Fibroblast of skin of left biceps (primary cell): Measurements from ENCODE around the gene PPP1R8.

Experiments used
- DNase-seq, 2 experiments: peaks; one replicate each; pipeline ENCODE4 v3.0.0-alpha.2; 2013; ENCODE audit warnings: low read depth in 2 of 2

Gene PPP1R8

GRCh38 chr1:27872059-27872801 lies 41.6 kb downstream of the PPP1R8 start, which contains the start of gene THEMIS2:
TSS of gene THEMIS2 (plus strand) at chr1:27872544. CDS start at chr1:27872572, 28 bp downstream.
- no peak for DNase-seq

- DNase-seq: no peak
Observed at GRCh38 chr1:27872802-27873551, 42.4 kb downstream of the PPP1R8 start.

DNA sequence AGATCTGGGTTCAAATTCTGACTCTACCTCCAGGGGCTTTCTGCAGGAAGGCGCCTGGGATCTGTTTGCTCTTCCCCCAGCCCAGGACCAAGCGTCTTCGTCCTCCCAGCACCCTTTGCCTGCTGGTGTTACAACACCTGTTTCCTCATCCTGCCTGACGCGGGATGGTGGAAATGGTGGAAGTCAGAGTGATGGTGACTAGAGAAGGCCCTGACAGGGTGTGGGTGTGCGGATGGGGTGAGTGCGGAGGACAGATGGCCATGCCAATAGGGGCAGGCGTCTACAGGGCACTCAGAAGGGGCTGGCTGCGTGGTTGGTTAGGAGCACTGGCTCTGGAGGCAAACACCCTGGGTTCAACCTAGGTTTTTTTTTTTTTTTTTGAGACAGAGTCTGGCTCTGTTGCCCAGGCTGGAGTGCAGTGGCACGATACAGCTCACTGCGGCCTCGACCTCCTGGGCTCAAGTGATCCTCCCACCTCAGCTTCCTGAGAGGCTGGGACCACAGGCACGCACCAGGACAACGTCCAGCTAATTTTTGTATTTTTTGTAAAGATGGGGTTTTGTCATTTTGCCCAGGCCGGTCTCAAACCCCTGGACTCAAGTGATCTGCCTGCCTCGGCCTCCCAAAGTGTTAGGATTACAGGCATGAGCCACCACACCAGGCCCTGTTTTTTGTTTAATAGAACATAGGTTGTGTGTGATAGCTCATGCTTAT lies 43.2 kb downstream of the PPP1R8 start:
- DNase-seq: no peak

DNA sequence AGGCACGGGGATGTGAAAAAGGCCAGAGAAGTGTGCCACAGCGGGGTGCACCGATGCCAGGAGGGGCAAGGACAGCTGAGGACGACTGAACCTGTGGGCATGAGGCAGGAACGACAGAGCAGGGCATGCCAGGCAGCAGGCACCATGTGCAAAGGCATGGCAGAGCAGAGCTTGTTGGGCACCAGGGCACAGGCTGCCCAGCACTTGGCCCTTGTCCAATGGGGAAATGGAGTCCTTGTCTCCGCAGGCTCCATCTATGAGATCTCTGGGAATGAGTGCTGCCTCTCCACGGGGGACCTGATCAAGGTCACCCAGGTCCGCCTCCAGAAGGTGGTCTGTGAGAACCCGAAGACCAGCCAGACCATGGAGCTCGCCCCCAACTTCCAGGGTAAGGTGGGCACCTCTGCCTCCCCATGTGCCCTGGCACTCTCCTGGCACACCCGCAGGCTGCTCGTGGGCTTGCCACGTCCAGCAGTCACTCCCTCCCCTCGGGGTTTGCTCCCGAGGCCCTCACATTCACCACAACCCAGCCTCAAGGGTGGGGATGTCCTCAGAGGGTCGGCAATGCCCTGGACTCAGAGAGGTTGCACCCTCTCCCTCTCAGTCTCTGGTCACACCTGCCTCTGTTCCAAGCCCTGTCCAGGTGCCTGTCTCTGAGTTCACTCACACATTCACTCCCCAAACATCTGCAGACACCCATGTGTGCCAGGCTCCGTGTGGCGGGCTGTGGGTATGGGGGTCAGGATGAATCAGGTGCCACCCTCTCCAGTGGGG lies 45.9 kb downstream of the PPP1R8 start:
- no peak for DNase-seq

DNA sequence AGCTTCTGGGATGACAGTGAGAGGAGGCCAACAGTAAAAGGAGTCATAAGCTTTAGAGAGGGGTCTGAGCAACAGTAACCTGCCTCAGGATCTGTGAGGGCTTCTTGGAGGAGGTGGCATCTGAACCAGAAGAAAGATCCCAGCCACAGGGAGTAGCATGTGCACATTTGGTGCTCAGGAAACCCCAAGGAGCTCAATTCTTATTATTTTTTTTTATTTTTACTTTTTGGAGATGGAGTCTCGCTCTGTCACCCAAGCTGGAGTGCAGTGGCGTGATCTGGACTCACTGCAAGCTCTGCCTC lies 46.5 kb downstream of the PPP1R8 start:
- no peak for DNase-seq

- DNase-seq: no peak
Observed at GRCh38 chr1:27878039-27878438, 47.5 kb downstream of the PPP1R8 start.

DNA sequence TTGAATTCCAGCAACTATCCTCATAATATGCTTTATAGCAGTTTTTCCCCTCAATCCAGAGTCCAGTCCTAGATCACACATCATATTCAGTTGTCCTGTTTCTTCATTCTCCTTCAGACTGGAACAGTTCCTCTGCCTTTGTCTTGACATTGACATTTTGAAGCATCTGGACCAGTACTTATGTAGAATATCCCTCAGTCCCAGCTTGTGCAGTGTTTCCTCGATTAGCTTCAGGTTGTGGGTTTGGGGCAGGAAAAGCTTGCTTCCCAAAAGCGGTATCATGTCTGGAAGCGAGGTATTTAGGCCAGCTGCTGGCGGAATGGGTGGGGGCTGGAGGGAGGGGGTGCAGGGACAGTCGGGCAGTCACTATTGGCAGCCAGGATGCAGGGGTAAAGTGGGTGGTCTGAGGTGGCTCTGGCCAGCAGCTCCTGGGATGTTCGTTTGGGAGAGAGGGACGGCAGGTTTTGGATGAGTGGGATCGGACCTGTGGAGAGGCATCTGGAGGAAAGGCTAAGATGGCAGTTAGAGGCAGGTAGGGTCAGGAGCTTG lies 48.3 kb downstream of the PPP1R8 start:
- no peak for DNase-seq

DNA sequence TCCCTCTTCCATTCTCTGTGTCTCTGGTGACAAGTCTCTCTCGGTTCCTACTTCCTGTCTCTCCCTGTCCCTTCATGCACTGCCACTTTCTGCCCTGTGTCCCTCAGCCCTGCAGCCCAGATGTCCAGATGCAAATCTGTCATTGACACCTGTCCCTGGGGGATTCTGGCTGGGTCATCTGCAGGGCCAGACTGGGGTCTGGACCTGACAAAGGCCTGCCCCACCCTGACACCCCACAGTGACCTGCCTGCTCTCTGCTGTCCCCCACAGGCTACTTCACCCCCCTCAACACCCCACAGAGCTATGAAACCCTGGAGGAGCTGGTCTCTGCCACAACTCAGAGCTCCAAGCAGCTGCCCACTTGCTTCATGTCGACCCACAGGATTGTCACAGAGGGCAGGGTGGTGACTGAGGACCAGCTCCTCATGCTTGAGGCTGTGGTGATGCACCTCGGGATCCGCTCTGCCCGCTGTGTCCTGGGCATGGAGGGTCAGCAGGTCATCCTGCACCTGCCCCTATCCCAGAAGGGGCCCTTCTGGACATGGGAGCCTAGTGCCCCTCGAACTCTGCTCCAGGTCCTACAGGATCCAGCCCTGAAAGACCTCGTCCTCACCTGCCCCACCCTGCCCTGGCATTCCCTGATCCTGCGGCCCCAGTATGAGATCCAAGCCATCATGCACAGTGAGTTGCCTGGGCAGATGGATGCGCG lies 48.9 kb downstream of the PPP1R8 start:
- DNase-seq: no peak

- no peak for DNase-seq
Observed at GRCh38 chr1:27882543-27882903, 51.9 kb downstream of the PPP1R8 start.

DNA sequence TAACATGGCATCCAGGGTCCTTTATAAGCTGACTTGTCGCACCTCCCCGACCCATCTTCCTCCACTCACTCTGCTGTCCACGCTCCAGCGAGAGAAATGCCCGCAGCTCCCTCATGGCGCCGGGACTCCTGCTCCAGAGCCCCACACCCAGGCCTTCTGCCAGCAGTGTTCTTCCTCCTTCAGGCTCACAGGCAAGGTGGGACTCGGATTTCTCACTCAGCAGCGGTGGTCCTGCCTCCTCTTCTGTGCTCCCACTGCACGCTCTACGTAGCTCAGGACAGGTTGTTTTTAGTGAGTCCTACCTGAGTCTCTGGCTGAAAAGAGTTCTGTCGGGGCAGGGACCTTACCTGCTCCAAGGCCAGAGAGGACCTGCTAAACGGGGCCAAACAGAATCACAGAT lies 53.0 kb downstream of the PPP1R8 start:
- DNase-seq: no peak

- DNase-seq: no peak
Observed at GRCh38 chr1:27884006-27884954, 53.7 kb downstream of the PPP1R8 start.

- DNase-seq: no peak
Observed at GRCh38 chr1:27885114-27885528, 54.5 kb downstream of the PPP1R8 start.

- no peak for DNase-seq
Observed at GRCh38 chr1:27885621-27886352, 55.2 kb downstream of the PPP1R8 start.

DNA sequence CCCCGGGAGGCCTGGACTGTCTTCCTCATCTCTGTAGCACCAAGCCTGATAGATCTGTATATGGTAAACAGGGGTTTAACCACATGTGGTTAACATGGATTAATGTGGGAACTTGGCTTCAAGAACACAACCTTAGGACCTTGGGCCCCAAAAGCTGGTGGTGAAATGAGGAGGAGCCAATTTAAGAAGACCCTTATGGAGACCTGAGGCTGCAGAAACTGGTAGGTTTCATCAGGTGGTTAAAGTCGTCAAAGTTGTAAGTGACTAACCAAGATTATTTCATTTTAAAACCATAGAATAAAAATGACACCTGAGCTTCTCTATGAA lies 55.7 kb downstream of the PPP1R8 start:
- no peak for DNase-seq

DNA sequence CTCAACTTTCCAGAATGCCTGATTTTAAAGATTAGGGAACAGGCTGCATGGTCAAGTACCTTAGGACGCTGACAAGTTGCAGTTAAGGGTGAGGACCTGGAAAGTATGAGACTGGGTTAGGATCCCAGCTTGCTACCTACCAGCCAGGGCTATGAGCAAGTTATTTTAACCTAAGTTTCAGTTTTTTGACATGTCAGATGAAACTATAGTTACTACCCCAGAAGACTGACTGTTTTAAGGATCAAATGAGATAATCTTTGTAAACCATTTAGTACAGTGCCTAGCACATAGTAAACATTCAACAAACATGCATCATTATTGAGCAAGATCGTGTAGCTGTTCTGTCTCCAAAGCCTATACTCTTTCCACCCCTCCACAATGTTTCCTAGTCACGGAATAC lies 56.2 kb downstream of the PPP1R8 start:
- no peak for DNase-seq

DNA sequence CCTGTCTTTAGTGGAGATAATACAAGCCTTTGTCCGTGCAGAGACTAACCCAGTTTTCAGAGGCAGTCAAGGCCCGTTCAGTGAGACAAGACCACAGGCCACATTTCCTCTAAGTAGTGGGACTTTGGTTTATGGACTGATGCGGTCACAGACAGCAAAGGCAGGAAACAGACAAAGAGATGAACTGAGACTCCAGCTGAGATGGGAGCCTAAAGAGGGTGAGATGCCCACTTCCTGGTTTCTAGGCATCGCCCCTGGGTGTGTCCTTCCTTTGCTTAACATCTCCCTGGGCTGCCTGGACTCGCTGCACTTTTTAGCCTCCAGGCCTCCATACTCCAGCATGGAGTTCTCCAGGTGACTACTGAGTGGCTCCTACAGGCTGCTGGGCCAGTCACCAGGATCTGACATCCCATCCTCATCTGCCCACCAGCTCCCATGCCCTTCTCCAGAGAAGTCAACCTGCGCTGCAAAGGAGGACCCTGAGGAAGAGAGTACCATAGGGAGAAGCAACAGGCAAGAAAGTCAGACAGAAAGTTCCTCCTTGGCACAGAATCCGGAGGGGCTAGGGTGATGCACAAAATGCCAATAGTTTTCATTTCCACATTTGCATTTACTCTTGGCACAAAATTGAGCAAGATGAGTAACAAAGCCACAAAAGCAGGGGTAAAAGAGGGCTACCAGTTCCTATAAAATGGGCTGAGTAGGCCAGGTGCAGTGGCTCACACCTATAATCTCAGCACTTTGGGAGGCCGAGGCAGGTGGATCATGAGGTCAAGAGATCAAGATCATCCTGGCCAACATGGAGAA lies 56.8 kb downstream of the PPP1R8 start:
- no peak for DNase-seq

DNA sequence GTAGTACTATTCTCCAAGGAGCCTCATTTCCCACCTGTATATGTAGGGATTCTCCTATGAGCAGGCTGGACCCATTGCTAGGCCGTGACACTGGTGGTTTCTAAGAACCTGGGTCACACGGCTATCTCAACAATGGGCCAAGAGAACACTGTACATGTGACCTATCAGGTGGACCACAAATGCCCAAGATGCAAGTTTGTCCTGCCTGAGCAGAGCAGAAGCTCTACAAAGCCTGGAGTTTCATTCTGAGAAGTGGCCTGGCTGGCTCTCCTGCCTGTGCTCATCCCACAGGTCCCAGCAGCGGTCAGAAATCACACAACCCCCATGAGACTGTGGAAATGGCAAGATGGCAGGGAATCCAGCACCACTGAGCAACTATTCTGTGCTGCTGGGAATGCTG lies 58.9 kb downstream of the PPP1R8 start:
- DNase-seq: no peak

- no peak for DNase-seq
Observed at GRCh38 chr1:27891196-27891889, 60.8 kb downstream of the PPP1R8 start.
